T-cell (primary cell): ENCODE results near the gene DEAF1. TPM values are rescaled to one million over a fixed set of nuclear protein-coding genes. Genes with fewer than 3 reads are reported as not detected.

ENCODE experiments used
- ATAC-seq, 4 experiments: fragments of 200-7000 bp in 3 of 4; fragments of 150-1000 bp in 1 of 4; cut with Tn5 transposase; replicated peaks in 1 of 4; 1 replicate in 3 of 4; 2 replicates in 1 of 4; pipeline ENCODE4 v1.10.0; 2021; ENCODE audit warnings: moderate library complexity in 3 of 4, mild to moderate bottlenecking in 2 of 4, moderate number of reproducible peaks in 1 of 4
- CTCF ChIA-PET, 2 donors: fragments of 300-600 bp; sonication (Branson Sonifier 250); formaldehyde crosslinking; loops; one replicate each; lab custom pipeline; 2022; ENCODE audit warnings: antibody characterized with exemption in 2 of 2; lab: Charles Lee
- POLR2A ChIA-PET, 2 donors: fragments of 300-600 bp; sonication (Branson Sonifier 250); formaldehyde crosslinking; loops; one replicate each; lab custom pipeline; 2022; ENCODE audit warnings: antibody characterized with exemption in 2 of 2; lab: Charles Lee
- DNase-seq, 35 experiments: peaks; one replicate each; pipeline versions ENCODE4 v3.0.0 to v3.0.0-alpha.2; 2013 to 2023
- H3K27ac ChIP-seq: one replicate; pipeline ENCODE4 v1.5.1; 2013; ENCODE audit warnings: low read length
- H3K27me3 ChIP-seq, 2 experiments: replicated peaks in 1 of 2; 1 replicate in 1 of 2; 2 replicates in 1 of 2; pipeline versions ENCODE4 v1.6.1 to v1.7.0; 2013; ENCODE audit warnings: low read length in 1 of 2, mixed read lengths in 1 of 2; ENCODE audit not compliant: control insufficient read depth in 2 of 2, insufficient read depth in 2 of 2; ENCODE audit errors: extremely low read depth in 1 of 2
- H3K36me3 ChIP-seq, 2 donors: 1 replicate in 1 of 2; 2 replicates in 1 of 2; pipeline versions ENCODE4 v1.6.1 to v1.7.0; 2013; ENCODE audit warnings: low read length in 1 of 2; ENCODE audit not compliant: control insufficient read depth in 2 of 2, insufficient read depth in 1 of 2; ENCODE audit errors: extremely low read depth in 1 of 2
- H3K4me1 ChIP-seq, 2 experiments: 1 replicate in 1 of 2; 2 replicates in 1 of 2; pipeline versions ENCODE4 v1.6.1 to v1.7.0; 2013; ENCODE audit warnings: low read length in 2 of 2, mixed read lengths in 1 of 2; ENCODE audit not compliant: insufficient read depth in 2 of 2, control insufficient read depth in 1 of 2; ENCODE audit errors: extremely low read depth in 1 of 2
- H3K4me3 ChIP-seq, 2 donors: 1 replicate in 1 of 2; 2 replicates in 1 of 2; pipeline versions ENCODE4 v1.5.1 to v1.7.0; 2013; ENCODE audit warnings: mild to moderate bottlenecking in 2 of 2, low read length in 1 of 2, moderate library complexity in 1 of 2; ENCODE audit not compliant: control insufficient read depth in 1 of 2; ENCODE audit errors: extremely low read depth in 1 of 2
- H3K9me3 ChIP-seq: 2 replicates; pipeline ENCODE4 v1.7.0; 2013
- H3K27ac Mint-ChIP-seq, 2 donors: one replicate each; pipeline ENCODE4 v1.8.0; 2020 to 2021; ENCODE audit warnings: mild to moderate bottlenecking in 2 of 2, mixed read lengths in 2 of 2
- H3K27me3 Mint-ChIP-seq, 2 donors: one replicate each; pipeline ENCODE4 v1.8.0; 2021 to 2022; ENCODE audit warnings: mixed read lengths in 2 of 2
- H3K36me3 Mint-ChIP-seq: one replicate; pipeline ENCODE4 v1.8.0; 2021; ENCODE audit warnings: mixed read lengths
- H3K4me1 Mint-ChIP-seq, 3 donors: one replicate each; pipeline ENCODE4 v1.8.0; 2020 to 2022; ENCODE audit warnings: mixed read lengths in 3 of 3, mild to moderate bottlenecking in 1 of 3
- H3K4me3 Mint-ChIP-seq, 3 donors: one replicate each; pipeline ENCODE4 v1.8.0; 2020 to 2022; ENCODE audit warnings: mild to moderate bottlenecking in 3 of 3, mixed read lengths in 3 of 3, moderate library complexity in 3 of 3
- H3K9me3 Mint-ChIP-seq, 3 donors: one replicate each; pipeline ENCODE4 v1.8.0; 2020 to 2022; ENCODE audit warnings: mixed read lengths in 3 of 3
- WGBS: methylation state at CpG from one replicate; pipeline ENCODE4 v1.1.5; 2013; ENCODE audit warnings: missing lambda C conversion rate; ENCODE audit not compliant: insufficient coverage; 5-methylcytosine and 5-hydroxymethylcytosine counted together
- total RNA-seq, 35 experiments: library from RNA in 6 of 35; stranded (reverse) in 6 of 35; fragments of 120-200 nt in 1 of 35; gene quantifications; one replicate each; pipeline versions ENCODE4 v1.2.1 to v1.2.4 and lab custom pipeline; 2013 to 2026

The DEAF1 gene
- total RNA-seq, 5 donors from 2014 or later (not counting 1 experiment from before 2014, with no cell fraction given): 55.8 to 121 (median 57.3) TPM

GRCh38 chr11:630871-631270, 64.2 kb downstream of the DEAF1 start:
- Histone ChIP-seq H3K27me3 (peaks cover 0 to 50% of the 10 kb centered on the region in 2 experiments), H3K9me3 (no peaks in the 10 kb centered on the region), H3K4me1 (peaks cover 6 to 20% of the 10 kb centered on the region in 2 experiments), H3K27ac (no peak overlapping the region), H3K4me3 (no peak overlapping the region), H3K36me3 (no peaks in the 10 kb centered on the region)
- Mint-ChIP-seq H3K27ac (no peak overlapping the region), H3K4me1 (peaks cover 19 to 21% (median 20%) of the 10 kb centered on the region in 3 donors), H3K4me3 (no peak overlapping the region), H3K27me3 (peaks cover 18 to 35% of the 10 kb centered on the region in 2 donors), H3K36me3 (no peaks in the 10 kb centered on the region), H3K9me3 (no peaks in the 10 kb centered on the region)
- ATAC-seq (no peak), DNase-seq (no peak)
- ChIA-PET POLR2A (no interaction called here), CTCF (no interaction called here)
- no CpG with 5 or more reads among the region's 5 CpGs for WGBS

DNA sequence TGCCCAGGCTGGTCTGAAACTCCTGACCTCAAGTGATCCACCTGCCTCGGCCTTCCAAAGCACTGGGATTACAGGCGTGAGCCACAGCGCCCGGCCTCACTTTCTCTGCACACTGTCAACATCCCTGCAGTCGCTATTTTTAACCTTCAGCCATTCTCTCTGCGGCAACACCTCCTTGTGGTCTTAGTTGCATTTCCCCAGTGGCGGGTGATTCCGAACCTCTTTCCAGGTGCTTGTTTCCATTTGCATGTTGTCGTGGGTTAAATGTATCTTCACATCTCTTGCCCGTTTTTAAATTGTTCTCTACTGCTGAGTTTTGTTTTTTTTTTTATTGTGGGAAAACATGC, 65.8 kb downstream of the DEAF1 start:
- ChIA-PET CTCF (interaction anchor here in 1 of 2 donors (0.6 kb wide), 1 partner anchor 27 kb away, joined by 5 read pairs; no protein-coding TSS in a partner anchor), POLR2A (no interaction called here)
- H3K4me3 ChIP-seq: peak overlapping the region in 1 of 2 donors; percentile 32
- H3K9me3 ChIP-seq: no peaks in the 10 kb centered on the region
- Mint-ChIP-seq H3K4me3 (peak overlapping the region; percentile 13 to 71 (median 25)), H3K4me1 (peaks cover 19 to 21% (median 20%) of the 10 kb centered on the region in 3 donors), H3K9me3 (no peaks in the 10 kb centered on the region), H3K36me3 (no peaks in the 10 kb centered on the region), H3K27ac (peak overlapping the region in 1 of 2 donors; percentile 25), H3K27me3 (peaks cover 17 to 35% of the 10 kb centered on the region in 2 donors)
- WGBS: 10% methylated on average over 4 of the region's 10 CpGs
- H3K27ac ChIP-seq: no peak overlapping the region
- peaks cover 0 to 55% of the 10 kb centered on the region in 2 experiments for H3K27me3 ChIP-seq
- H3K4me1 ChIP-seq: peaks cover 6 to 20% of the 10 kb centered on the region in 2 experiments
- no peaks in the 10 kb centered on the region for H3K36me3 ChIP-seq
- ATAC-seq (peak; percentile 53 to 67 (median 62)), DNase-seq (peak in 1 of 35 experiments; percentile 47)

GRCh38 chr11:628056-628455, 67.0 kb downstream of the DEAF1 start:
- ChIA-PET CTCF (no interaction called here), POLR2A (interaction anchor here in 1 of 2 donors (0.6 kb wide), 1 partner anchor 24 kb away, joined by 3 read pairs; no protein-coding TSS in a partner anchor)
- DNase-seq: no peak
- H3K27ac Mint-ChIP-seq: no peak overlapping the region
- H3K27me3 ChIP-seq: peaks cover 0 to 66% of the 10 kb centered on the region in 2 experiments
- no peak for ATAC-seq
- no peaks in the 10 kb centered on the region for H3K9me3 ChIP-seq
- H3K36me3 ChIP-seq: no peaks in the 10 kb centered on the region
- peaks cover 22 to 35% of the 10 kb centered on the region in 2 donors for H3K27me3 Mint-ChIP-seq
- no peaks in the 10 kb centered on the region for H3K36me3 Mint-ChIP-seq
- H3K4me3 ChIP-seq: no peak overlapping the region
- 97% methylated on average over 27 of the region's 31 CpGs for WGBS
- H3K27ac ChIP-seq: no peak overlapping the region
- peaks cover 6 to 20% of the 10 kb centered on the region in 2 experiments for H3K4me1 ChIP-seq
- H3K4me1 Mint-ChIP-seq: peaks cover 19 to 21% (median 20%) of the 10 kb centered on the region in 3 donors
- H3K9me3 Mint-ChIP-seq: no peaks in the 10 kb centered on the region
- peak overlapping the region in 1 of 3 donors; percentile 71 for H3K4me3 Mint-ChIP-seq

DNA sequence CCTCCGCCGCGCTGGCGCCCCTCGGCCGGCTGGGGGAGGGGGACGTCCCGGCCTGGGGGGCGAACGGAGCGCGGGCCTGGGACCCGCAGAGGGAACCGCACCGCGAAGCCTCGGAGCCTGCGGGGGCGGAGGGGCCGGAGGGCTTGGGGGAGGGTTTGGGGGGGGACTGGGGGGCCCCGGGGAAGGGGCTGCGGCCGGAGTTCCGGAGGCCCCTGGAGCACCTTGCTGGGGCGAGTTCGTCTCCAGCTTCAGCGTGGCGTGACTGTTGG, 67.8 kb downstream of the DEAF1 start:
- Histone ChIP-seq H3K36me3 (no peaks in the 10 kb centered on the region), H3K27me3 (peaks cover 0 to 66% of the 10 kb centered on the region in 2 experiments), H3K4me1 (peaks cover 6 to 20% of the 10 kb centered on the region in 2 experiments), H3K4me3 (no peak overlapping the region), H3K27ac (no peak overlapping the region), H3K9me3 (no peaks in the 10 kb centered on the region)
- H3K27me3 Mint-ChIP-seq: peaks cover 22 to 33% of the 10 kb centered on the region in 2 donors
- ChIA-PET CTCF (no interaction called here), POLR2A (no interaction called here)
- ATAC-seq (no peak), DNase-seq (no peak)
- H3K4me3 Mint-ChIP-seq: no peak overlapping the region
- no peaks in the 10 kb centered on the region for H3K9me3 Mint-ChIP-seq
- H3K27ac Mint-ChIP-seq: no peak overlapping the region
- no peaks in the 10 kb centered on the region for H3K36me3 Mint-ChIP-seq
- 49% methylated on average over 7 of the region's 28 CpGs for WGBS
- H3K4me1 Mint-ChIP-seq: peaks cover 19 to 21% (median 20%) of the 10 kb centered on the region in 3 donors

DNA sequence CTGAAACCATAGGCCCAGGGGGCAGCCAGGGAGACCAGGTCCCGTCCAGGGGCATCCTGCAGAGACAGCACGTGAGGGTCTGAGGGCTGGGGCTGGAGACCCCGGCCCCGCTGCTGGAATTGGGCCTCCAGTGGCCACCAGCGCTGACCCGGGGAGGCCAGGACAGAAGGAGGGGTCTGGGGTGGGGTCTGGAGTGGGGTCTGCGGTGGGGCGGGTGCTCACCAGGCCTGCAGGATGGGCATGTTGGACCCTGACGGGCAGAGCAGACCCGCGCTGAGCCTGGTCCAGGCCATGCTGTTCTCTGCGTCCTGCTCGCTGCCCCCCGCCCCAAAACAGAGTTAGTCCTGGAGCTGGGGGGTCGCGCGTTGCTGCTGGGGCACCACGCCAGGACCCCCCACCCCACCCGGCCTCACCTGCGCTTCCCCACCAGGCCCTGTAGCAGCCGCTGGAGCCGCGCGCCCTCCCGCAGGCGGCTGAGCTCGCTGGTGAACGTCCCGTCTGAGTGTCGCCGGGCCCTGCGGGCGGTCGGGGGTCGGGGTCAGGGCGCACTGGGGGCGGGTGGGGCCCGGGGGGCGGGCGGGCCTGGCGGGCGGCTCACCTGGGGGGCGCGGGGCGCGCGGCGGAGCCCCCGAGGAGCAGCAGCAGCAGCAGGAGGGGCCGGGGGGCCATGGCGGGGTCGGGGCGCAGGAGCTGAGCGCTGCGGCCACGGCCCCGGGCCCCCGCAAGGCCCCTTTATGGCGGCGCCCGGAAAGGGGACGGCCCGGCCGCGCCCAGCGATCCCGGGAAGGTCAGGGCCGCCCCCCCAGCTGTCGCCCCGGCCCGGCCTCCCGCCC, 68.3 kb downstream of the DEAF1 start, which contains the start of gene SCT:
Gene SCT, minus strand, starts transcription at position 707 of the 833 bp plus-strand sequence. Its CDS starts 38 bp downstream, at position 669.
- DNase-seq (no peak), ATAC-seq (no peak)
- no peaks in the 10 kb centered on the region for H3K9me3 Mint-ChIP-seq
- no peaks in the 10 kb centered on the region for H3K36me3 ChIP-seq
- H3K4me1 Mint-ChIP-seq: peaks cover 19 to 21% (median 20%) of the 10 kb centered on the region in 3 donors
- 8% methylated on average over 72 of the region's 72 CpGs for WGBS
- no peak within 1 kb of the TSS for H3K27ac ChIP-seq
- peaks cover 22 to 33% of the 10 kb centered on the region in 2 donors for H3K27me3 Mint-ChIP-seq
- POLR2A ChIA-PET: no interaction called here
- H3K4me3 ChIP-seq: no peak within 1 kb of the TSS
- H3K36me3 Mint-ChIP-seq: no peaks in the 10 kb centered on the region
- H3K4me3 Mint-ChIP-seq: peak within 1 kb of the TSS in 2 of 3 donors; percentile 3 to 71
- peaks cover 0 to 66% of the 10 kb centered on the region in 2 experiments for H3K27me3 ChIP-seq
- CTCF ChIA-PET: interaction anchor here in 1 of 2 donors (0.6 kb wide), 1 partner anchor 72 kb away, joined by 3 read pairs; no protein-coding TSS in a partner anchor
- no peak within 1 kb of the TSS for H3K27ac Mint-ChIP-seq
- H3K9me3 ChIP-seq: no peaks in the 10 kb centered on the region
- peaks cover 6 to 20% of the 10 kb centered on the region in 2 experiments for H3K4me1 ChIP-seq

DNA sequence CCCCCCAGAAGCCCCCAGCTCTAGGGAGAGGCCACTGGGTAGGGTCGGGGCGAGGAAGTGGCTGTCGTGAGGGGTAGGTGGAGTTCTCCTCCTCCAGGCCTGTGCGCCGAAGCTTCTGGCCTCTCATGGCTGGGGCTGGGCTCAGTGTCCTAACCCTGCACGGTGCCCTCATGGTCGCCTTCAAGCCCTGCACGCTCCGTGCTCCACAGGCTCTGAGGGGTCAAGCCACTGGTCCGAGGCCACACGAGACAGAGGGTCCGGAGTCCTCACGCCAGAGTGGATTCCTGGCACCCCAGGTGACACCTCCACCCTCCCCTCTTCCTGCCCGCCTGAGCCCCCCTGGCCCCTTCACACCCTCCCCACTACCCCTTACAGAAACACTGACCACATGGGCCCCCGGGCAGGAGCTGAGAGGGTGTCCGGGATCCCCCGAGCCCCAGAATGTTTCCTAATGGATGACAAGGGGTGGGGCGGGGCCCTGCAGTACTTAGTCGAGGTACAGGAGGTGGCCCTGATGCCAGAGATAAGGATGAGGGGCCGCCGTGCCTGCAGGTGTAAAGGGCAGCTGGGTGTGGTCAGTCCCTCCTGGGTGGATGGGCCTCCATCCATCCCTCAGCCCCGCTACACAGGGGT, 69.3 kb downstream of the DEAF1 start:
- no peaks in the 10 kb centered on the region for H3K36me3 ChIP-seq
- ATAC-seq (no peak), DNase-seq (no peak)
- peaks cover 6 to 20% of the 10 kb centered on the region in 2 experiments for H3K4me1 ChIP-seq
- no peak overlapping the region for H3K27ac Mint-ChIP-seq
- POLR2A ChIA-PET: no interaction called here
- CTCF ChIA-PET: no interaction called here
- 86% methylated on average over 14 of the region's 22 CpGs for WGBS
- no peaks in the 10 kb centered on the region for H3K36me3 Mint-ChIP-seq
- peaks cover 19 to 21% (median 20%) of the 10 kb centered on the region in 3 donors for H3K4me1 Mint-ChIP-seq
- peaks cover 22 to 33% of the 10 kb centered on the region in 2 donors for H3K27me3 Mint-ChIP-seq
- H3K4me3 Mint-ChIP-seq: no peak overlapping the region
- H3K27me3 ChIP-seq: peaks cover 0 to 66% of the 10 kb centered on the region in 2 experiments
- H3K9me3 Mint-ChIP-seq: no peaks in the 10 kb centered on the region
- no peaks in the 10 kb centered on the region for H3K9me3 ChIP-seq
- no peak overlapping the region for H3K4me3 ChIP-seq
- no peak overlapping the region for H3K27ac ChIP-seq
